Measurements from ENCODE around the gene ASTL. TPM values are rescaled to one million over a fixed set of nuclear protein-coding genes. Genes with fewer than 3 reads are reported as not detected.

Gene ASTL
- total and polyA plus RNA-seq, 2 donors (not counting 3 experiments of a cell fraction or from before 2014, with no cell fraction given): not detected

GRCh38 chr2:96116424-96116878, 21.9 kb downstream of the ASTL start, which contains the start of gene ADRA2B:
ADRA2B (minus strand) TSS chr2:96116571; CDS start chr2:96116149, 422 bp downstream.
- peak within 1 kb of the TSS; percentile 25 for H2AFZ ChIP-seq (ENCODE audit: low read depth, low read length)
- no peak for FAIRE-seq
- TF ChIP-seq EZH2 (IDR thresholded peaks at IDR 0.05; ENCODE audit: borderline replicate concordance, low read depth, low read length, severe bottlenecking): peak; percentile 95
- TF ChIP-seq POLR2AphosphoS5 (IDR thresholded peaks at IDR 0.05; ENCODE audit: insufficient read depth, low read depth, low read length): no peak
- BruUV-seq (replicated peaks): no TSS peak
- no peaks in the 10 kb centered on the region for H3K4me1 ChIP-seq (ENCODE audit: control insufficient read depth, extremely low read depth, insufficient read depth, low read length)
- H3K36me3 ChIP-seq (ENCODE audit: control insufficient read depth in 2 of 2, extremely low read depth in 1 of 2, insufficient read depth in 2 of 2, low read length in 2 of 2): no peaks in the 10 kb centered on the region
- H3K4me3 ChIP-seq (replicated peaks in 1 of 3; ENCODE audit: insufficient read depth in 1 of 3, low read depth in 1 of 3, low read length in 3 of 3): peak within 1 kb of the TSS in 1 of 3 experiments; percentile 12
- no peaks in the 10 kb centered on the region for H4K20me1 ChIP-seq (replicated peaks; ENCODE audit: control insufficient read depth, extremely low read depth, insufficient read depth, low read length)
- H3K4me2 ChIP-seq (ENCODE audit: insufficient read depth, low read length): peak within 1 kb of the TSS; percentile 46
- no peak within 1 kb of the TSS for H3K9ac ChIP-seq (replicated peaks; ENCODE audit: extremely low read depth, insufficient read depth, low read length)
- H3K9me1 ChIP-seq (replicated peaks; ENCODE audit: control insufficient read depth, extremely low read depth, insufficient read depth, low read length): no peaks in the 10 kb centered on the region
- no peak within 1 kb of the TSS for H3K27ac ChIP-seq (ENCODE audit: insufficient read depth, low read depth, low read length)
- no peaks in the 10 kb centered on the region for H3K9me3 ChIP-seq (replicated peaks; ENCODE audit: control insufficient read depth, insufficient read depth, low read length)
- peaks cover 7% of the 10 kb centered on the region in 2 experiments for H3K27me3 ChIP-seq (ENCODE audit: control insufficient read depth in 2 of 2, insufficient read depth in 2 of 2, low read length in 2 of 2)
- dilution Hi-C loops (cut with MboI; ENCODE audit: extremely low pct_ligation_motif_present, low sequenced_read_pairs): no loop called here
- no peaks in the 10 kb centered on the region for H3K79me2 ChIP-seq (ENCODE audit: control insufficient read depth, insufficient read depth, low read length)
- DNase-seq (ENCODE audit: low read depth, low spot score): peak; percentile 19
- ChIA-PET POLR2A (interaction anchor here (1.6 kb wide), 1 partner anchor 124 kb away, joined by 6 read pairs; no protein-coding TSS in a partner anchor), CTCF (interaction anchor here (0.6 to 3.4 kb wide), 37 partner anchors 9 to 771 kb away, joined by 3 to 47 read pairs (median 4); partner anchors contain the start of gene ANKRD36C)
- intact Hi-C loops (cut with micrococcal nuclease): loop anchor here (2.0 kb wide), 1 partner anchor 58 kb away; no protein-coding TSS in a partner anchor

- H3K4me1 ChIP-seq (ENCODE audit: control insufficient read depth, extremely low read depth, insufficient read depth, low read length): no peaks in the 10 kb centered on the region
- H3K27ac ChIP-seq (ENCODE audit: insufficient read depth, low read depth, low read length): no peak overlapping the region
- intact Hi-C loops (cut with micrococcal nuclease): loop anchor here (2.0 kb wide), 1 partner anchor 59 kb away; no protein-coding TSS in a partner anchor
- ChIA-PET CTCF (interaction anchor here (1.0 to 3.4 kb wide), 4 partner anchors 34 to 771 kb away, joined by 4 to 44 read pairs (median 7); no protein-coding TSS in a partner anchor), POLR2A (interaction anchor here (1.6 kb wide), 1 partner anchor 123 kb away, joined by 6 read pairs; no protein-coding TSS in a partner anchor)
- FAIRE-seq: no peak
- no peaks in the 10 kb centered on the region for H3K9me1 ChIP-seq (replicated peaks; ENCODE audit: control insufficient read depth, extremely low read depth, insufficient read depth, low read length)
- dilution Hi-C loops (cut with MboI; ENCODE audit: extremely low pct_ligation_motif_present, low sequenced_read_pairs): no loop called here
- BruUV-seq (replicated peaks): no TSS peak
- H4K20me1 ChIP-seq (replicated peaks; ENCODE audit: control insufficient read depth, extremely low read depth, insufficient read depth, low read length): no peaks in the 10 kb centered on the region
- H3K9me3 ChIP-seq (replicated peaks; ENCODE audit: control insufficient read depth, insufficient read depth, low read length): no peaks in the 10 kb centered on the region
- no peak overlapping the region for H3K4me3 ChIP-seq (replicated peaks in 1 of 3; ENCODE audit: insufficient read depth in 1 of 3, low read depth in 1 of 3, low read length in 3 of 3)
- DNase-seq (ENCODE audit: low read depth, low spot score): no peak
- no peaks in the 10 kb centered on the region for H3K79me2 ChIP-seq (ENCODE audit: control insufficient read depth, insufficient read depth, low read length)
- H3K27me3 ChIP-seq (ENCODE audit: control insufficient read depth in 2 of 2, insufficient read depth in 2 of 2, low read length in 2 of 2): peaks cover 7% of the 10 kb centered on the region in 2 experiments
- peak overlapping the region; percentile 24 for H2AFZ ChIP-seq (ENCODE audit: low read depth, low read length)
- no peak overlapping the region for H3K9ac ChIP-seq (replicated peaks; ENCODE audit: extremely low read depth, insufficient read depth, low read length)
- no peak overlapping the region for H3K4me2 ChIP-seq (ENCODE audit: insufficient read depth, low read length)
- no peak for TF ChIP-seq FOS (IDR thresholded peaks at IDR 0.05; ENCODE audit: borderline replicate concordance, insufficient read depth, low read length)
- no peaks in the 10 kb centered on the region for H3K36me3 ChIP-seq (ENCODE audit: control insufficient read depth in 2 of 2, extremely low read depth in 1 of 2, insufficient read depth in 2 of 2, low read length in 2 of 2)
Measured at GRCh38 chr2:96115631-96116423, 22.5 kb downstream of the ASTL start.

Data from endothelial cell of umbilical vein (primary cell).